Epithelial cell of proximal tubule (primary cell): Measurements from ENCODE around the gene FBXL19. TPM values are rescaled to one million over a fixed set of nuclear protein-coding genes. Genes with fewer than 3 reads are reported as not detected.

Experiments
- total RNA-seq: library from RNA; depleted of rRNA; stranded (reverse); fragments of >200 nt; gene quantifications from 2 replicates; pipeline ENCODE4 v1.2.3, GENCODE V29; 2015

FBXL19 gene
- total RNA-seq, 1 donor from 2014 or later: 65.3 TPM

Other genes with a start within 250 kb of the FBXL19 start
- 10.8 and 11.8 TPM in 2 replicates for gene SRCAP, start 224.4 kb upstream of the FBXL19 start, total RNA-seq
- gene PHKG2, start 175.1 kb upstream of the FBXL19 start, total RNA-seq: 27.6 and 42.0 TPM in 2 replicates
- gene CFAP119, start 161.5 kb upstream of the FBXL19 start, total RNA-seq: 7.0 and 8.2 TPM in 2 replicates
- gene RNF40, start 161.2 kb upstream of the FBXL19 start, total RNA-seq: 47.2 and 73.8 TPM in 2 replicates
- 11.4 and 14.0 TPM in 2 replicates for gene ZNF629, start 136.4 kb upstream of the FBXL19 start, total RNA-seq
- 57.6 and 79.1 TPM in 2 replicates for gene BCL7C, start 29.5 kb upstream of the FBXL19 start, total RNA-seq
- gene CTF1, start 27.0 kb upstream of the FBXL19 start, total RNA-seq: 0.87 and 4.3 TPM in 2 replicates
- 10.4 and 37.6 TPM in 2 replicates for gene ORAI3, start 25.5 kb downstream of the FBXL19 start, total RNA-seq
- 4.7 and 5.5 TPM in 2 replicates for gene SETD1A, start 34.2 kb downstream of the FBXL19 start, total RNA-seq
- gene HSD3B7, start 61.6 kb downstream of the FBXL19 start, total RNA-seq: 22.9 and 24.2 TPM in 2 replicates
- gene STX1B, start 87.1 kb downstream of the FBXL19 start, total RNA-seq: 0.40 and 0.58 TPM in 2 replicates
- 19.5 and 26.1 TPM in 2 replicates for gene STX4, start 110.0 kb downstream of the FBXL19 start, total RNA-seq
- gene ZNF668, start 150.7 kb downstream of the FBXL19 start, total RNA-seq: 11.1 and 18.3 TPM in 2 replicates
- 12.7 and 13.5 TPM in 2 replicates for gene ZNF646, start 150.8 kb downstream of the FBXL19 start, total RNA-seq
- gene PRSS53, start 165.4 kb downstream of the FBXL19 start, total RNA-seq: 0.58 and 2.2 TPM in 2 replicates
- gene VKORC1, start 171.2 kb downstream of the FBXL19 start, total RNA-seq: 129 and 214 TPM in 2 replicates
- gene BCKDK, start 184.8 kb downstream of the FBXL19 start, total RNA-seq: 78.2 and 80.3 TPM in 2 replicates
- 38.3 and 43.7 TPM in 2 replicates for gene KAT8, start 194.1 kb downstream of the FBXL19 start, total RNA-seq
- gene PRSS8, start 212.2 kb downstream of the FBXL19 start, total RNA-seq: 27.4 and 53.6 TPM in 2 replicates
- gene PRSS36, start 226.5 kb downstream of the FBXL19 start, total RNA-seq: 0.29 and 1.3 TPM in 2 replicates